Osteoblast (primary cell): ENCODE results near the gene SPATA31C2. TPM values are rescaled to one million over a fixed set of nuclear protein-coding genes. Genes with fewer than 3 reads are reported as not detected.

Experiments
- DNase-seq: peaks from one replicate; pipeline ENCODE4 v3.0.0; 2011; ENCODE audit warnings: low spot score, mixed read lengths; ENCODE audit not compliant: insufficient read length; ENCODE audit errors: missing footprints
- H2AFZ ChIP-seq: 2 replicates; pipeline ENCODE4 v1.6.0; 2011; ENCODE audit warnings: mild to moderate bottlenecking, low read length
- H3K27ac ChIP-seq: 2 replicates; pipeline ENCODE4 v1.5.1; 2011; ENCODE audit warnings: mild to moderate bottlenecking, low read depth, low read length, moderate library complexity
- H3K27me3 ChIP-seq: 2 replicates; pipeline ENCODE4 v1.6.0; 2012; ENCODE audit warnings: mild to moderate bottlenecking, control low read depth, inconsistent platforms, low read length, moderate library complexity; ENCODE audit not compliant: insufficient read depth
- H3K36me3 ChIP-seq: 2 replicates; pipeline ENCODE4 v1.5.1; 2011; ENCODE audit warnings: mild to moderate bottlenecking, low read length, control low read depth, moderate library complexity; ENCODE audit not compliant: insufficient read depth
- H3K4me1 ChIP-seq: 2 replicates; pipeline ENCODE4 v1.5.1; 2011; ENCODE audit warnings: mild to moderate bottlenecking, low read length, control low read depth, moderate library complexity; ENCODE audit not compliant: insufficient read depth
- H3K4me2 ChIP-seq: 2 replicates; pipeline ENCODE4 v1.6.0; 2011; ENCODE audit warnings: mild to moderate bottlenecking, low read length; ENCODE audit not compliant: insufficient read depth
- H3K4me3 ChIP-seq: fragments of 200-600 bp; sonication (generic); 3 replicates; pipeline ENCODE4 v1.5.1; 2012; ENCODE audit warnings: mild to moderate bottlenecking, low read length, inconsistent platforms; ENCODE audit not compliant: insufficient read depth
- H3K79me2 ChIP-seq: 2 replicates; pipeline ENCODE4 v1.6.0; 2012; ENCODE audit warnings: mild to moderate bottlenecking, low read length, control low read depth, inconsistent platforms; ENCODE audit not compliant: insufficient read depth
- H3K9me3 ChIP-seq: 2 replicates; pipeline ENCODE4 v1.5.1; 2011; ENCODE audit warnings: low read depth, low read length, control low read depth
- H4K20me1 ChIP-seq: 2 replicates; pipeline ENCODE4 v1.6.0; 2012; ENCODE audit warnings: mild to moderate bottlenecking, low read length, control low read depth; ENCODE audit not compliant: insufficient read depth
- total RNA-seq: library from RNA; depleted of rRNA; stranded (reverse); fragments of >200 nt; gene quantifications from 2 replicates; pipeline ENCODE4 v1.2.3, GENCODE V29; 2012
- TF ChIP-seq, protein P1 (sequence below): IDR thresholded peaks from 2 replicates; pipeline ENCODE4 v1.5.1; 2011; ENCODE audit warnings: mild to moderate bottlenecking, low read depth, low read length, moderate library complexity; ENCODE audit errors: extremely low read depth

SPATA31C2 gene
- total RNA-seq, 1 donor: not detected

DNA sequence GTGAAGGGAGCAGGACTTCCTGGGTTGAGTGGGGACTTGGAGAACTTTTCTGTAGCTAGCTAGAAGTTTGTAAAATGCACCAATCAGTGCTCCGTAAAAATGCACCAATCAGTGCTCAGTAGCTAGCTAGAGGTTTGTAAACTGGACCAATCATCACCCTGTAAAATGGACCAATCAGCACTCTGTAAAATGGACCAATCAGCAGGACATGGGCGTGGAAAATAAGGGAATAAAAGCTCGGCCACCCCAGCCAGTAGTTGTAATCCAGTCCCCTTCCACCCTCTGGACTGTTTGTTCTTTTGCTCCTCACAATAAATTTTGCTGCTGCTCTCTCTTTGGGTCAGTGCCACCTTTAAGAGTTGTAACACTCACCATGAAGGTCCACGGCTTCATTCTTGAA, 29.5 kb downstream of the SPATA31C2 start:
- H2AFZ ChIP-seq: no peak overlapping the region
- H3K9me3 ChIP-seq: no peaks in the 10 kb centered on the region
- H3K36me3 ChIP-seq: no peaks in the 10 kb centered on the region

DNA sequence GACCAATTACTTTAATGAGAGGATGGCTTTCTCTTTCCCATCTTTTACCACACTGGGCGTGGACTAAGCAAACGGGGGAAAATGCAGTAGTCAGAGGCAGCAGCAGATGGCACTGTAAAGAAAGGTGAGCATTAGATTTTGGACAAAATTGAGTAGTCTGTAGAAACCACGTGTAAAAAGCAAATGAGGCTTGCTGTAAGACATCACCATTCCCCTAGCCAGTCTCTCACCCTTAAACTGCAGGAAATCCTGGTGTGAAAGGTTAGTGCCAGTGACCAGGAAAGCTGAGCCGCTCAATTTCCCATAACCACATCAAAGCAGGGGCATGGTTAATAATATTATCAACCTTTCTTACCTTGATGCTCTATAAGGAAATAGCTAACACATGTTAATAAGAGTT, 31.8 kb downstream of the SPATA31C2 start:
- peak; percentile 5 for DNase-seq
- TF ChIP-seq, protein P1, sequence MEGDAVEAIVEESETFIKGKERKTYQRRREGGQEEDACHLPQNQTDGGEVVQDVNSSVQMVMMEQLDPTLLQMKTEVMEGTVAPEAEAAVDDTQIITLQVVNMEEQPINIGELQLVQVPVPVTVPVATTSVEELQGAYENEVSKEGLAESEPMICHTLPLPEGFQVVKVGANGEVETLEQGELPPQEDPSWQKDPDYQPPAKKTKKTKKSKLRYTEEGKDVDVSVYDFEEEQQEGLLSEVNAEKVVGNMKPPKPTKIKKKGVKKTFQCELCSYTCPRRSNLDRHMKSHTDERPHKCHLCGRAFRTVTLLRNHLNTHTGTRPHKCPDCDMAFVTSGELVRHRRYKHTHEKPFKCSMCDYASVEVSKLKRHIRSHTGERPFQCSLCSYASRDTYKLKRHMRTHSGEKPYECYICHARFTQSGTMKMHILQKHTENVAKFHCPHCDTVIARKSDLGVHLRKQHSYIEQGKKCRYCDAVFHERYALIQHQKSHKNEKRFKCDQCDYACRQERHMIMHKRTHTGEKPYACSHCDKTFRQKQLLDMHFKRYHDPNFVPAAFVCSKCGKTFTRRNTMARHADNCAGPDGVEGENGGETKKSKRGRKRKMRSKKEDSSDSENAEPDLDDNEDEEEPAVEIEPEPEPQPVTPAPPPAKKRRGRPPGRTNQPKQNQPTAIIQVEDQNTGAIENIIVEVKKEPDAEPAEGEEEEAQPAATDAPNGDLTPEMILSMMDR: peak; percentile 63
- Histone ChIP-seq H3K79me2 (no peaks in the 10 kb centered on the region), H3K27ac (no peak overlapping the region), H4K20me1 (no peaks in the 10 kb centered on the region), H3K4me2 (no peak overlapping the region), H3K36me3 (no peaks in the 10 kb centered on the region), H3K27me3 (peaks cover 12% of the 10 kb centered on the region), H3K4me1 (no peaks in the 10 kb centered on the region), H2AFZ (no peak overlapping the region), H3K9me3 (no peaks in the 10 kb centered on the region), H3K4me3 (no peak overlapping the region)

More for the DNA sequence above, 29.5 kb downstream of the SPATA31C2 start:
- H3K4me3 ChIP-seq: no peak overlapping the region
- no peak overlapping the region for H3K4me2 ChIP-seq
- DNase-seq: no peak
- TF ChIP-seq, protein P1: no peak
- no peak overlapping the region for H3K27ac ChIP-seq
- no peaks in the 10 kb centered on the region for H3K79me2 ChIP-seq
- peaks cover 12% of the 10 kb centered on the region for H3K27me3 ChIP-seq
- no peaks in the 10 kb centered on the region for H4K20me1 ChIP-seq
- no peaks in the 10 kb centered on the region for H3K4me1 ChIP-seq

DNA sequence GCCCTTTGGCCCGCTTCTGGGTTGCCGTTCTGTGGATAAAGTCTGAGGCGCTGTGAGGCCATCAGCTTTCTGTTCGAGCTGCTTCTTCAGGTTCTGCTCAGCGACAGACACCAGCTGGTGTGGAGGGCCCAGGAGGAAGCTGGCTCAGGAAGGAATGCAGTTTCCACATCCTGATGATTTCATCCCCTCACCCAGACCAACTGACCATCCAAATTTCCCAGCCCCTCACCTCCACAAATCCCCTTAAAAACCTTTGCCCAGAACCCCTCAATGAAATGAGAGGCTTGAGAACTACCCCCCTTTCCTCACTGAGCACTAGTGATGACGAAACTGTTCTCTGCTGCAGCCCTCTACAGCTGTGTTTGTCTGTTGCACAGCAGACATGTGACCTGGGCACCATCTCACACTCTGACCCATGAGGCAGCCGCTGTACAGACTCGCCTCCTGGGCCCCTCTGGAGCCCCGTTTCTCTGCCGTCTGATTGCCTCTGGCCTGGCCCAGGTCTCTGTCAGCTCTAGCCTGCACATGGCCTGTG, 45.4 kb downstream of the SPATA31C2 start:
- DNase-seq: peak; percentile 52
- Histone ChIP-seq H3K27ac (no peak overlapping the region), H3K4me1 (no peaks in the 10 kb centered on the region), H3K36me3 (no peaks in the 10 kb centered on the region), H3K9me3 (no peaks in the 10 kb centered on the region), H3K4me2 (no peak overlapping the region), H3K27me3 (peaks cover 7% of the 10 kb centered on the region), H2AFZ (no peak overlapping the region), H4K20me1 (no peaks in the 10 kb centered on the region), H3K79me2 (no peaks in the 10 kb centered on the region), H3K4me3 (no peak overlapping the region)
- TF ChIP-seq, protein P1: no peak

DNA sequence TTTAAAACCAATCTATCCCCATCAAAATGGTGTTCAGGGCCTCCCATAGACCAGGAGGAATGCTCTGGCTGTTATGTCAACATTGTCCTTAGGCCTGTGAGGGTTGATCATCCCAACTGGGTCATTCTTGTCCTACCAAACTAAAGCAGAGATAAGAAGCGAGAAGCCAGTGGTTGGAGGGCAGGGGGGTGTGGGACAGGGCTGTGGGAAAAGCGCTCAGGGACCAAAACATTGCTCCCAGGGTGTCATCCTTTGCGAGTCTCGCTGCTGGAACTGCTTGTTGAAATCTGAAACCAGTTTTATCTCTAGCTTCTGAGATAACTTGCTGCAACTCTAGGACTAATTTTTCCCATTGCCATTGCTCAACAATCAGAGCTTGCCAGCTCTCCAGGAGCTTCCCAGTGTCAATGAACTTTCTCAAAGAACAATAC, 48.1 kb downstream of the SPATA31C2 start:
- Histone ChIP-seq H3K79me2 (no peaks in the 10 kb centered on the region), H3K36me3 (no peaks in the 10 kb centered on the region), H2AFZ (no peak overlapping the region), H3K9me3 (no peaks in the 10 kb centered on the region), H3K4me3 (no peak overlapping the region), H3K27ac (no peak overlapping the region), H3K4me2 (no peak overlapping the region), H3K4me1 (no peaks in the 10 kb centered on the region), H3K27me3 (peaks cover 7% of the 10 kb centered on the region), H4K20me1 (no peaks in the 10 kb centered on the region)
- DNase-seq: peak; percentile 56
- TF ChIP-seq, protein P1: no peak
